Brain microvascular endothelial cell (primary cell): ENCODE measurements around the gene OR3A1.
"Not testable (repeated sequence)": the region's sequence is repeated elsewhere in the genome, so short reads cannot be mapped to it uniquely, and the experiment has no call there.

Experiments used
- DNase-seq: peaks from one replicate; pipeline ENCODE4 v3.0.0-alpha.2; 2020
- H3K27ac ChIP-seq: fragments of 250-450 bp; sonication (Bioruptor Pico); 2 replicates; pipeline ENCODE4 v1.5.1; 2020; ENCODE audit warnings: mild to moderate bottlenecking, moderate library complexity
- H3K27me3 ChIP-seq: fragments of 250-450 bp; sonication (Bioruptor Pico); replicated peaks from 2 replicates; pipeline ENCODE4 v1.5.1; 2020; ENCODE audit warnings: mild to moderate bottlenecking
- H3K36me3 ChIP-seq: fragments of 250-450 bp; sonication (Bioruptor Pico); replicated peaks from 2 replicates; pipeline ENCODE4 v1.5.1; 2020; ENCODE audit warnings: mild to moderate bottlenecking
- H3K4me3 ChIP-seq: 2 replicates; pipeline ENCODE4 v1.5.1; 2011; ENCODE audit warnings: low read depth, mild to moderate bottlenecking, control low read depth, low read length, moderate library complexity
- in situ Hi-C: cut with HindIII; loops from 2 replicates; pipeline ENCODE4 v1.10.0; 2017; ENCODE audit warnings: low sequenced_read_pairs, low pct_ligation_motif_present
- TF ChIP-seq, protein P1 (sequence below): IDR thresholded peaks from 2 replicates; pipeline ENCODE4 v1.5.1; 2011; ENCODE audit warnings: low read depth, mild to moderate bottlenecking, moderate library complexity, low read length, control low read depth, inconsistent platforms; ENCODE audit errors: missing control alignments

Gene OR3A1

DNA sequence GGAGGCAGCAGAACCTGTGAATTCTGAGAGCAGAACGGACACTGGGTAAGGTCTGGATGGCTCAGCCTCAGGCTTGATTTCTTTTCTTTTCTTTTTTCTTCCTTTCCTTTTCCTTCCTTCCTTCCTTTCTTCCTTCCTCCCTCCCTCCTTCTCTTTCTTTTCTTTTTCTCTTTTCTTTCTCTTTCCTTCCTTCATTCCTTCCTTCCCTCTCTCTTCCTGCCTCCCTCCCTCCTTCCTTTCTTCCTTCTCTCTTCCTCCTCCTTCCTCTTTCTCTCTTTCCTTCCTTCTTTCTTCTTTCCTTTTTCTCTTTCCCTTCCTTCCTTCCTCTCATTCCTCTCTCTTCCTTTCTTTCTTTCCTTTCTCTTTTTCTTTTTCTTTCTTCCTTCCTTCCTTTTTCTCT lies 38.0 kb downstream of the OR3A1 start:
- Histone ChIP-seq H3K4me3 (no peak overlapping the region), H3K36me3 (no peaks in the 10 kb centered on the region), H3K27ac (no peak overlapping the region), H3K27me3 (no peaks in the 10 kb centered on the region)
- no peak for DNase-seq
- in situ Hi-C loops, result no loop called here
- TF ChIP-seq, protein P1, sequence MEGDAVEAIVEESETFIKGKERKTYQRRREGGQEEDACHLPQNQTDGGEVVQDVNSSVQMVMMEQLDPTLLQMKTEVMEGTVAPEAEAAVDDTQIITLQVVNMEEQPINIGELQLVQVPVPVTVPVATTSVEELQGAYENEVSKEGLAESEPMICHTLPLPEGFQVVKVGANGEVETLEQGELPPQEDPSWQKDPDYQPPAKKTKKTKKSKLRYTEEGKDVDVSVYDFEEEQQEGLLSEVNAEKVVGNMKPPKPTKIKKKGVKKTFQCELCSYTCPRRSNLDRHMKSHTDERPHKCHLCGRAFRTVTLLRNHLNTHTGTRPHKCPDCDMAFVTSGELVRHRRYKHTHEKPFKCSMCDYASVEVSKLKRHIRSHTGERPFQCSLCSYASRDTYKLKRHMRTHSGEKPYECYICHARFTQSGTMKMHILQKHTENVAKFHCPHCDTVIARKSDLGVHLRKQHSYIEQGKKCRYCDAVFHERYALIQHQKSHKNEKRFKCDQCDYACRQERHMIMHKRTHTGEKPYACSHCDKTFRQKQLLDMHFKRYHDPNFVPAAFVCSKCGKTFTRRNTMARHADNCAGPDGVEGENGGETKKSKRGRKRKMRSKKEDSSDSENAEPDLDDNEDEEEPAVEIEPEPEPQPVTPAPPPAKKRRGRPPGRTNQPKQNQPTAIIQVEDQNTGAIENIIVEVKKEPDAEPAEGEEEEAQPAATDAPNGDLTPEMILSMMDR, result no peak

DNA sequence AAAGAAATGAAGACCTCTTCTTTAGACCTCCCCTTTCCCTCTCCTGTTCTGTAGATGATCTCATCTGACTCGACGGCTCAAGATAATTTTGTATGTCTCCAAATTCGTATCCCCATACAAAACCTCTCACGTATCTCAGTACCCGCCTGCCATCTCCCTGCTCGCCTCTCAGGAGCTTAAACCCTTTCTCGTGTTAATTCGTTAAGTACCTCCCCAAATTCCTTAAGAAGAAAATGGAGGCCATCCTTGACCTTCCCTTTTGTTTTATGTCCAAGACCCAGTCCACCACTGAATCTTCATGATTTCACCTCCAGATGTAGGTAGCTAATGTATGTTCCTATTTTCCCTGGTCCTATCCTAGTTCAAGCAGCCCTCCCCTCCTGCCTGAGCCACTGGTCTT lies 41.6 kb downstream of the OR3A1 start:
- Histone ChIP-seq H3K27ac (no peak overlapping the region), H3K4me3 (no peak overlapping the region), H3K36me3 (no peaks in the 10 kb centered on the region), H3K27me3 (no peaks in the 10 kb centered on the region)
- in situ Hi-C loops, result no loop called here
- DNase-seq, result no peak
- TF ChIP-seq, protein P1, result no peak

DNA sequence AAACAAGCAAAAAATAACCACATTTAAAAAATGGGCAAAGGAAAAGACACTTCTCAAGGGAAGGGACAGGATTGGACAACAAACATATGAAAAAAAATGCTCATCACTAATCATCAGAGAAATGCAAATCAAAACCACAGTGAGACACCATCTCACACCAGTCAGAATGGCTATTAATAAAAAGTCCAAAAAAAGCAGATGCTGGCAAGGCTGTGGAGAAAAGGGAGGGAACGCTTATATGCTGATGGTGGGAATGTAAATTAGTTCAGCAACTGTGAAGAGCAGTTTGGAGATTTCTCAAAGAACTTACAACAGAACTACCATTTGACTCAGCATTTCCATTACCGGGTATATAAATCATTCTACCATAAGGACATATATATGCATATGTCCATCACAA lies 49.1 kb downstream of the OR3A1 start:
- H3K27me3 ChIP-seq, H3K27ac ChIP-seq, H3K4me3 ChIP-seq, in situ Hi-C loops, H3K36me3 ChIP-seq, DNase-seq: not testable (repeated sequence)

DNA sequence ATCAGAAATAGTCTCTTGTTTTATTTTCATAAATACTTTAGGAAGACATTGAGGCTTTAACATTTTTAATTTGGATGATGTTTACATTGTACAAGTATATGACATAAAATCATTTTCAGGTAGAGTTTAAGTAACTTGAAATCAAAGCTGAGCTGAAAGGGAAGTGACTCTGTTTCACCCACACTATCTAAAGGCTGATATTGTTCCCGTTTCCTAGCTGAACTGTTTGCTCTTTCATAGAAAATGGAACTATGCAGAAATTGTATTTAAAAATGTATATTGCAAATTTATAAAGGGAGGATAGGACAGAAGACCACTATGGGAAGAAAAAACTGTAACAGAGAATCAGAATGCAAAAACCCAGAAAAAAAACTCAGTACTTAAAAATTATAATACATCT lies 53.3 kb downstream of the OR3A1 start:
- H3K4me3 ChIP-seq, in situ Hi-C loops, H3K27ac ChIP-seq, H3K36me3 ChIP-seq, H3K27me3 ChIP-seq, DNase-seq: not testable (repeated sequence)

DNA sequence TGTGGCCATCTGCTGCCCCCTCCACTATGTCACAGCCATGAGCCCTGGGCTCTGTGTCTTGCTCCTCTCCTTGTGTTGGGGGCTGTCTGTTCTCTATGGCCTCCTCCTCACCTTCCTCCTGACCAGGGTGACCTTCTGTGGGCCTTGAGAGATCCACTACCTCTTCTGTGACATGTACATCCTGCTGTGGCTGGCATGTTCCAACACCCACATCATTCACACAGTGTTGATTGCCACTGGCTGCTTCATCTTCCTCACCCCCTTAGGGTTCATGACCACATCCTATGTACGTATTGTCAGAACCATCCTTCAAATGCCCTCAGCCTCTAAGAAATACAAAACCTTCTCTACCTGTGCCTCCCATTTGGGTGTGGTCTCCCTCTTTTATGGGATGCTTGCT lies 57.1 kb downstream of the OR3A1 start:
- in situ Hi-C loops, H3K27ac ChIP-seq, H3K27me3 ChIP-seq, H3K4me3 ChIP-seq, H3K36me3 ChIP-seq, DNase-seq: not testable (repeated sequence)
